Loucy (cell line): ENCODE measurements around the gene INTS13.

Experiments used
- EZH2phosphoT487 ChIP-seq: fragments of 200-600 bp; IDR thresholded peaks from 2 replicates; pipeline ENCODE4 v1.6.1; 2018; ENCODE audit warnings: antibody characterized with exemption, mild to moderate bottlenecking, moderate library complexity, borderline replicate concordance
- TF ChIP-seq, protein P1 (sequence below): fragments of 200-600 bp; sonication (generic); conservative IDR thresholded peaks from 2 replicates; pipeline ENCODE4 v1.5.1; 2014; ENCODE audit warnings: mild to moderate bottlenecking, antibody characterized with exemption, low read length

DNA sequence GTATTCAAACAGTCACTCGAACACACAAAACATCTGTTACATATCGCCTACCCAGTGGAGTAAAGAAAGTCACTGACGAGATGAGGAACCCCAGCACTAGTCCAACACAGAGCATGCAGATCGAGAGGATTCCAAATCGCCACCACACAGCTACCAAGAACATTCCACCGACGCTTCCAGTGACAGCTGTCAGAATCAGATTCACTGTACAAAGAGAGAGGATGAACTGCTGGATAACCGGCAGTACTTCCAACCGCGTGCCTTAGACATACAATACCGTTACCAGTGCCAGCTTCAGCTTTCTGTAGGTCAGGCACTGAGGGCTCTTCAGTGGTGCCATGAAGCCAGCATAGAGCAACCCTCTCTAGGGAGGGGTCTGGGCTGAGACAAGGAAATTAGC, 42.0 kb upstream of the INTS13 start:
- TF ChIP-seq, protein P1, sequence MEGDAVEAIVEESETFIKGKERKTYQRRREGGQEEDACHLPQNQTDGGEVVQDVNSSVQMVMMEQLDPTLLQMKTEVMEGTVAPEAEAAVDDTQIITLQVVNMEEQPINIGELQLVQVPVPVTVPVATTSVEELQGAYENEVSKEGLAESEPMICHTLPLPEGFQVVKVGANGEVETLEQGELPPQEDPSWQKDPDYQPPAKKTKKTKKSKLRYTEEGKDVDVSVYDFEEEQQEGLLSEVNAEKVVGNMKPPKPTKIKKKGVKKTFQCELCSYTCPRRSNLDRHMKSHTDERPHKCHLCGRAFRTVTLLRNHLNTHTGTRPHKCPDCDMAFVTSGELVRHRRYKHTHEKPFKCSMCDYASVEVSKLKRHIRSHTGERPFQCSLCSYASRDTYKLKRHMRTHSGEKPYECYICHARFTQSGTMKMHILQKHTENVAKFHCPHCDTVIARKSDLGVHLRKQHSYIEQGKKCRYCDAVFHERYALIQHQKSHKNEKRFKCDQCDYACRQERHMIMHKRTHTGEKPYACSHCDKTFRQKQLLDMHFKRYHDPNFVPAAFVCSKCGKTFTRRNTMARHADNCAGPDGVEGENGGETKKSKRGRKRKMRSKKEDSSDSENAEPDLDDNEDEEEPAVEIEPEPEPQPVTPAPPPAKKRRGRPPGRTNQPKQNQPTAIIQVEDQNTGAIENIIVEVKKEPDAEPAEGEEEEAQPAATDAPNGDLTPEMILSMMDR = no peak
- TF ChIP-seq EZH2phosphoT487 = no peak
